ENCODE results near the gene ZMIZ1. TPM values are rescaled to one million over a fixed set of nuclear protein-coding genes. Genes with fewer than 3 reads are reported as not detected.
"Not testable (repeated sequence)": the region's sequence is repeated elsewhere in the genome, so short reads cannot be mapped to it uniquely, and the experiment has no call there.

The ZMIZ1 gene
- polyA plus RNA-seq, 1 donor from 2014 or later = 26.8 TPM

GRCh38 chr10:79336276-79336675, 267.5 kb downstream of the ZMIZ1 start:
- H3K9ac ChIP-seq (ENCODE audit: low read length) = no peak overlapping the region
- no peak overlapping the region for H3K27ac ChIP-seq (ENCODE audit: low read length)
- no peak overlapping the region for H3K4me3 ChIP-seq (ENCODE audit: low read length)
- no peaks in the 10 kb centered on the region for H3F3A ChIP-seq (ENCODE audit: insufficient read depth, low read length, poor library complexity, severe bottlenecking)
- H3K4me2 ChIP-seq (ENCODE audit: low read length) = no peak overlapping the region
- H3K27me3 ChIP-seq (ENCODE audit: insufficient read depth, low read depth, low read length) = no peaks in the 10 kb centered on the region
- no peaks in the 10 kb centered on the region for H3K9me3 ChIP-seq (ENCODE audit: low read length)
- TF ChIP-seq REST (IDR thresholded peaks at IDR 0.05; ENCODE audit: borderline replicate concordance) (no peak), TAF1 (IDR thresholded peaks at IDR 0.05; ENCODE audit: low read depth) (no peak), CTCF (IDR thresholded peaks at IDR 0.05; ENCODE audit: poor library complexity, severe bottlenecking) (no peak), POLR2AphosphoS5 (IDR thresholded peaks at IDR 0.05) (no peak), EP300 (conservative IDR thresholded peaks at IDR 0.05; ENCODE audit: poor library complexity, severe bottlenecking) (no peak), EZH2 (IDR thresholded peaks at IDR 0.05; ENCODE audit: borderline replicate concordance, insufficient read depth, low read length, poor library complexity, severe bottlenecking) (no peak), RAD21 (conservative IDR thresholded peaks at IDR 0.05) (no peak), SMC3 (conservative IDR thresholded peaks at IDR 0.05; ENCODE audit: poor library complexity) (no peak), MXI1 (conservative IDR thresholded peaks at IDR 0.05; ENCODE audit: poor library complexity, severe bottlenecking) (no peak)
- no peak overlapping the region for H2AFZ ChIP-seq (ENCODE audit: low read depth, low read length)
- no peaks in the 10 kb centered on the region for H3K79me2 ChIP-seq (replicated peaks; ENCODE audit: insufficient read depth, low read length)
- no peaks in the 10 kb centered on the region for H3K9me2 ChIP-seq (ENCODE audit: insufficient read depth, low read length)
- no peaks in the 10 kb centered on the region for H3K36me3 ChIP-seq (ENCODE audit: insufficient read depth, low read length)
- H4K20me1 ChIP-seq (ENCODE audit: insufficient read depth) = no peaks in the 10 kb centered on the region

GRCh38 chr10:79336739-79337138, 268.0 kb downstream of the ZMIZ1 start:
- H3K27me3 ChIP-seq (ENCODE audit: insufficient read depth, low read depth, low read length) = no peaks in the 10 kb centered on the region
- no peak overlapping the region for H2AFZ ChIP-seq (ENCODE audit: low read depth, low read length)
- H3K36me3 ChIP-seq (ENCODE audit: insufficient read depth, low read length) = no peaks in the 10 kb centered on the region
- H3K9me3 ChIP-seq (ENCODE audit: low read length) = no peaks in the 10 kb centered on the region
- no peaks in the 10 kb centered on the region for H4K20me1 ChIP-seq (ENCODE audit: insufficient read depth)
- no peak overlapping the region for H3K9ac ChIP-seq (ENCODE audit: low read length)
- TF ChIP-seq POLR2AphosphoS5 (IDR thresholded peaks at IDR 0.05) (no peak), RAD21 (conservative IDR thresholded peaks at IDR 0.05) (no peak), TAF1 (IDR thresholded peaks at IDR 0.05; ENCODE audit: low read depth) (no peak), SMC3 (conservative IDR thresholded peaks at IDR 0.05; ENCODE audit: poor library complexity) (no peak), EP300 (conservative IDR thresholded peaks at IDR 0.05; ENCODE audit: poor library complexity, severe bottlenecking) (no peak)
- H3K79me2 ChIP-seq (replicated peaks; ENCODE audit: insufficient read depth, low read length) = no peaks in the 10 kb centered on the region
- no peak overlapping the region for H3K4me3 ChIP-seq (ENCODE audit: low read length)
- no peak overlapping the region for H3K4me2 ChIP-seq (ENCODE audit: low read length)
- H3K27ac ChIP-seq (ENCODE audit: low read length) = no peak overlapping the region
- no peaks in the 10 kb centered on the region for H3F3A ChIP-seq (ENCODE audit: insufficient read depth, low read length, poor library complexity, severe bottlenecking)
- H3K9me2 ChIP-seq (ENCODE audit: insufficient read depth, low read length) = no peaks in the 10 kb centered on the region

GRCh38 chr10:79337783-79338469, 269.2 kb downstream of the ZMIZ1 start:
- not testable (repeated sequence) for H3K9ac ChIP-seq (ENCODE audit: low read length); H3K9me2 ChIP-seq (ENCODE audit: insufficient read depth, low read length); H3K27ac ChIP-seq (ENCODE audit: low read length); H3K4me3 ChIP-seq (ENCODE audit: low read length); H3K9me3 ChIP-seq (ENCODE audit: low read length); H3K27me3 ChIP-seq (ENCODE audit: insufficient read depth, low read depth, low read length); H4K20me1 ChIP-seq (ENCODE audit: insufficient read depth); H3F3A ChIP-seq (ENCODE audit: insufficient read depth, low read length, poor library complexity, severe bottlenecking); H2AFZ ChIP-seq (ENCODE audit: low read depth, low read length); H3K79me2 ChIP-seq (replicated peaks; ENCODE audit: insufficient read depth, low read length); H3K4me2 ChIP-seq (ENCODE audit: low read length); H3K36me3 ChIP-seq (ENCODE audit: insufficient read depth, low read length)
